CD8-positive, alpha-beta memory T cell (primary cell): ENCODE data around the gene AGAP5. TPM values are rescaled to one million over a fixed set of nuclear protein-coding genes. Genes with fewer than 3 reads are reported as not detected.
"Not testable (repeated sequence)": the region's sequence is repeated elsewhere in the genome, so short reads cannot be mapped to it uniquely, and the experiment has no call there.

Source experiments
- CTCF ChIA-PET: fragments of 350-600 bp; sonication (Branson Sonifier 250); formaldehyde crosslinking; loops from one replicate; lab custom pipeline; 2021; ENCODE audit warnings: antibody characterized with exemption; lab: Charles Lee
- POLR2A ChIA-PET: fragments of 350-600 bp; sonication (Branson Sonifier 250); formaldehyde crosslinking; loops from one replicate; lab custom pipeline; 2021; ENCODE audit warnings: antibody characterized with exemption; lab: Charles Lee
- DNase-seq, 5 donors: peaks; one replicate each; pipeline versions ENCODE4 v3.0.0 to v3.0.0-alpha.2; 2020 to 2022; ENCODE audit warnings: mixed read lengths in 1 of 5
- H3K27ac ChIP-seq: one replicate; pipeline ENCODE4 v1.7.0; 2013; ENCODE audit warnings: low read depth, mild to moderate bottlenecking, low read length, moderate library complexity
- H3K27me3 ChIP-seq: 2 replicates; pipeline ENCODE4 v1.7.0; 2013; ENCODE audit warnings: low read length, mild to moderate bottlenecking; ENCODE audit not compliant: insufficient read depth, poor library complexity, severe bottlenecking
- H3K36me3 ChIP-seq: 2 replicates; pipeline ENCODE4 v1.7.0; 2013; ENCODE audit warnings: mild to moderate bottlenecking, low read length, moderate library complexity; ENCODE audit not compliant: insufficient read depth
- H3K4me1 ChIP-seq: 2 replicates; pipeline ENCODE4 v1.7.0; 2013; ENCODE audit warnings: mild to moderate bottlenecking, low read length, moderate library complexity; ENCODE audit not compliant: insufficient read depth
- H3K4me3 ChIP-seq: 2 replicates; pipeline ENCODE4 v1.7.0; 2013; ENCODE audit warnings: mild to moderate bottlenecking, low read length
- H3K9me3 ChIP-seq: 2 replicates; pipeline ENCODE4 v1.7.0; 2013; ENCODE audit warnings: mild to moderate bottlenecking, low read length
- H3K27ac Mint-ChIP-seq, 8 donors: one replicate each; pipeline ENCODE4 v1.8.0; 2020 to 2021; ENCODE audit warnings: mixed read lengths in 8 of 8, mild to moderate bottlenecking in 6 of 8, inconsistent platforms in 3 of 8, moderate library complexity in 3 of 8
- H3K27me3 Mint-ChIP-seq, 2 donors: one replicate each; pipeline ENCODE4 v1.8.0; 2020 to 2021; ENCODE audit warnings: mixed read lengths in 2 of 2, mild to moderate bottlenecking in 1 of 2, moderate library complexity in 1 of 2
- H3K36me3 Mint-ChIP-seq, 3 donors: one replicate each; pipeline ENCODE4 v1.8.0; 2020 to 2021; ENCODE audit warnings: mixed read lengths in 3 of 3, inconsistent platforms in 1 of 3, mild to moderate bottlenecking in 1 of 3
- H3K4me1 Mint-ChIP-seq, 3 donors: one replicate each; pipeline ENCODE4 v1.8.0; 2020 to 2021; ENCODE audit warnings: mixed read lengths in 3 of 3, inconsistent platforms in 1 of 3, mild to moderate bottlenecking in 1 of 3
- H3K4me3 Mint-ChIP-seq, 7 donors: one replicate each; pipeline ENCODE4 v1.8.0; 2020 to 2021; ENCODE audit warnings: mixed read lengths in 7 of 7, mild to moderate bottlenecking in 6 of 7, moderate library complexity in 4 of 7, inconsistent platforms in 2 of 7
- H3K9me3 Mint-ChIP-seq, 5 donors: one replicate each; pipeline ENCODE4 v1.8.0; 2020 to 2022; ENCODE audit warnings: mixed read lengths in 5 of 5, mild to moderate bottlenecking in 3 of 5, moderate library complexity in 2 of 5, inconsistent platforms in 1 of 5
- polyA plus RNA-seq: library from polyadenylated mRNA; unstranded; fragments of 300-500 nt; fragmentation: Illumina TruSeq; gene quantifications from one replicate; pipeline ENCODE4 v1.2.3, GENCODE V29; 2021
- total RNA-seq, 2 experiments: library from RNA; stranded (reverse); gene quantifications; one replicate each; pipeline ENCODE4 v1.2.3, GENCODE V29; 2021

Gene AGAP5
- total and polyA plus RNA-seq, 3 experiments from 2014 or later = 0.45 to 8.6 (median 7.4) TPM

DNA sequence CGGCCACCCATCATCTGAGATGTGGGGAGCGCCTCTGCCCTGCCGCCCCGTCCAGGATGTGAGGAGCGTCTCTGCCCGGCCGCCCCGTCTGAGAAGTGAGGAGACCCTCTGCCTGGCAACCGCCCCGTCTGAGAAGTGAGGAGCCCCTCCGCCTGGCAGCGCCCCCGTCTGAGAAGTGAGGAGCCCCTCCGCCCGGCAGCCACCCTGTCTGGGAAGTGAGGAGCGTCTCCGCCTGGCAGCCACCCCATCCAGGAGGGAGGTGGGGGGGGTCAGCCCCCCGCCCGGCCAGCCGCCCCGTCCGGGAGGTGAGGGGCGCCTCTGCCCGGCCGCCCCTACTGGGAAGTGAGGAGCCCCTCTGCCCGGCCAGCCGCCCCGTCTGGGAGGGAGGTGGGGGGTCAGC, 8.3 kb downstream of the AGAP5 start:
- POLR2A ChIA-PET, H3K36me3 ChIP-seq, H3K27me3 Mint-ChIP-seq, H3K4me3 Mint-ChIP-seq, H3K4me1 Mint-ChIP-seq, H3K9me3 Mint-ChIP-seq, H3K4me1 ChIP-seq, H3K9me3 ChIP-seq, CTCF ChIA-PET, H3K27ac ChIP-seq, DNase-seq, H3K27me3 ChIP-seq, H3K27ac Mint-ChIP-seq, H3K4me3 ChIP-seq: not testable (repeated sequence)
- peaks cover 0 to 28% (median 6%) of the 10 kb centered on the region in 3 donors for H3K36me3 Mint-ChIP-seq

DNA sequence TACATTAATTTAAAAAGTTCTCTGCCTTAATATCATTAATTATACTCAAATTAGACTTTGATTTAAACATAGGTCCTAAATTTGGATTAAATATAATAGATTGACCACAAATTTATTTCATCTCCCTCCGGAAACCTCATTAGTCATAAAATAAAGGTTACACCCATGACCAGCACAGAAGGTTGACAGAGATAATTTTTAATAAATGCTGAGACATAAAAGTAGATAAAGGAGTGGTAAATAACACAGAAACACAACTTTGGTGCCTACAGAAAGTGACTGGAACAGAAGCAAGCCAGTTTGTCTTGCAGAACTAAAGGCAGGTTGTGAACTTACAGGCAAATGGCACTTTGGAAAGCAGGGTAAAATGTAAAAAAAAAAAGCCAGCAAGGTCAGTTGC, 10.3 kb downstream of the AGAP5 start:
- DNase-seq, H3K27me3 ChIP-seq, H3K27ac ChIP-seq, H3K4me3 ChIP-seq, H3K4me3 Mint-ChIP-seq, H3K9me3 Mint-ChIP-seq, POLR2A ChIA-PET, H3K9me3 ChIP-seq, H3K36me3 ChIP-seq, CTCF ChIA-PET, H3K4me1 Mint-ChIP-seq, H3K27ac Mint-ChIP-seq, H3K4me1 ChIP-seq, H3K27me3 Mint-ChIP-seq: not testable (repeated sequence)
- peaks cover 0 to 23% (median 6%) of the 10 kb centered on the region in 3 donors for H3K36me3 Mint-ChIP-seq

DNA sequence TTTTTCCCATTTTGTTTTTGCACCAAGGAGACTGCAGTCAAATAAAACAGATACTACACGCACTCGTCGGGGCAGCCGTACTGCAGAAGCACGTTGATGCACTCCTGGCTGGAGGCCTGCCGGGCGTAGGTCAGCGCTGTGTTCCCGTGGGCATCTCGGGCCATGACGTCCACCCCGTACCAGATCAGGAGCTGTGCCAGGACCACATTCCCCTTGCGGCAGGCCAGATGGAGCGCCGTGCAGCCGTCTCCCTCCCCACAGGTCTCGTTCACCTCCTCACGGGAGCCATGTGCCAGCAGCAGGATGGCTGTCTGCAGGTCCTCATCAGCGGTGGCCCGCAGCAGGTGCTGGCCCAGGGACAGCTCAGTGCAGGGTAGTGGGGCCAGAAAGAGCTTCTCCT, 23.4 kb downstream of the AGAP5 start:
- CTCF ChIA-PET, H3K36me3 ChIP-seq: not testable (repeated sequence)

DNA sequence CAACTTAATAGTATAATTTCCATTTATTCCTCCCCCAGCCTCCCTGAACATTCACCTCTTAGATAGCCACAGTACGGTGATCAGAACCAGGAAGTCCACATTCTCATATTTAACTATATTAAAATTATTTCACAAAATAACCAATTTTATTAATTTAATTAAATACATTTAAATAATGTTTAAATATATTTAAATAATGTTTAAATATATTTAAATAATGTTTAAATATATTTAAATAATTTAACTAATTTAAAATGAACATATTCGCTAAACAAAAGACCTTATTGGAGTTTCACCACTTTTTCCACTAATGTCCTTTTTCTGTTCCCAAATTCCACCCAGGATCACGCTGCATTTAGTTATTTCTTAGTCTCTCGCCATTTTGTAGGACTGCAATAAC, 29.5 kb downstream of the AGAP5 start:
- not testable (repeated sequence) for H3K4me3 ChIP-seq, DNase-seq, H3K9me3 Mint-ChIP-seq

More for the DNA sequence above, 23.4 kb downstream of the AGAP5 start:
- H3K36me3 Mint-ChIP-seq, H3K4me3 ChIP-seq, H3K27me3 ChIP-seq, H3K9me3 ChIP-seq, H3K4me1 ChIP-seq, H3K27ac ChIP-seq, DNase-seq, H3K4me1 Mint-ChIP-seq, H3K4me3 Mint-ChIP-seq, H3K27me3 Mint-ChIP-seq, H3K27ac Mint-ChIP-seq, POLR2A ChIA-PET, H3K9me3 Mint-ChIP-seq: not testable (repeated sequence)

DNA sequence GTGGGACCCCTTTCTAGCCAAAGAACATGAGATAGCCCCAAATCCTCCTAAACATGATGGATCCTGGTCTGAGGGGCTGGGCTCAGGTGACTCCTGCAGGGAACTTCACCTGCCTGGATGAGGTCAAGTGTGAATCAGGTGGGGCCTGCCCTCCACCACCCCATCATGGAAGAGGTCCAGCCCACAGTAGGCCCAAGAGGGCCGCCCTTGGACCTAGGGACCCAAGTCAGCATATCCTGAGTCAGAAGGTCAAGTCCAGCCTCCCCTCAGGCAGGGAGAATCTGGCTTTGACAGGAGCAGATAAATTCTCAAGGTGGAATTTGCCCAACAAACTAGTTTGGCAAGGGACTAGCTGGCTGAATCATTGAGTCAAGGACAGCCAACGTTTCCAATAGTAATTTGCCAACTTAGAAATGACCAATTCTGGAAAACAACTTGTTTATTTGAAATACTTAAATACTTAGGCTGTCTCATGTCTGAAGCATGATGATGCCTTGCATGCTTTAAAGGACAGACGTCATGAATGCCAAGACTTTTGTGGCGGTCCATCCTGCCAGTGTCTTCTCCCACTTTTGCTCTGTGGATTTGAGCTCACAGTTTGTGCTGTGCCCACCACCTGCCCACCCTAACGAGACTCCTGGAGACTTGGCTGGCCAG, 31.6 kb downstream of the AGAP5 start:
- H3K4me1 ChIP-seq, POLR2A ChIA-PET, H3K4me3 ChIP-seq, H3K4me3 Mint-ChIP-seq, H3K27me3 Mint-ChIP-seq, H3K4me1 Mint-ChIP-seq, H3K27me3 ChIP-seq, H3K27ac ChIP-seq, H3K9me3 ChIP-seq, H3K36me3 Mint-ChIP-seq, H3K36me3 ChIP-seq, DNase-seq, H3K9me3 Mint-ChIP-seq, CTCF ChIA-PET, H3K27ac Mint-ChIP-seq: not testable (repeated sequence)

More for the DNA sequence above, 29.5 kb downstream of the AGAP5 start:
- H3K27ac ChIP-seq, H3K9me3 ChIP-seq, H3K4me3 Mint-ChIP-seq, H3K27me3 Mint-ChIP-seq, POLR2A ChIA-PET, H3K4me1 Mint-ChIP-seq, H3K36me3 Mint-ChIP-seq, H3K4me1 ChIP-seq, H3K27me3 ChIP-seq, CTCF ChIA-PET, H3K36me3 ChIP-seq, H3K27ac Mint-ChIP-seq: not testable (repeated sequence)

DNA sequence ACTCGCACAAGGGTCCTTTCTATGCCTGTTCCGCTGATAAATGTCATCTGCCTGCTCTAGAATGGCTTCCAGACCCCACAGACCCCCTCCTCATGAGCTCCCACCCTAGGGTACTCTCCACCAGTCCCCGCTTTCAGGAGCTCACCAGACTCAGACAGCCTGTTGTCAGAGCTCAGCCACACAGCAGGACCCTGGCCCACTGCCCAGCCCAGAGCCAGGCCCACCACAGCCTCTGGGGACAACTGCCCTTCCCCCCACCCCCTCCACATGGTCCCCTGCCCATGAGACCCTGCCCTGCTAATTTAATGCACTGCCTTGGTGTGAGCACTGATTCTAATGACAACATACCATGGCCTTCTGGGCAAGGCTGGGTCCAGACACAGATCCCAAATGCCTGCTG, 32.3 kb downstream of the AGAP5 start:
- POLR2A ChIA-PET, CTCF ChIA-PET: not testable (repeated sequence)

DNA sequence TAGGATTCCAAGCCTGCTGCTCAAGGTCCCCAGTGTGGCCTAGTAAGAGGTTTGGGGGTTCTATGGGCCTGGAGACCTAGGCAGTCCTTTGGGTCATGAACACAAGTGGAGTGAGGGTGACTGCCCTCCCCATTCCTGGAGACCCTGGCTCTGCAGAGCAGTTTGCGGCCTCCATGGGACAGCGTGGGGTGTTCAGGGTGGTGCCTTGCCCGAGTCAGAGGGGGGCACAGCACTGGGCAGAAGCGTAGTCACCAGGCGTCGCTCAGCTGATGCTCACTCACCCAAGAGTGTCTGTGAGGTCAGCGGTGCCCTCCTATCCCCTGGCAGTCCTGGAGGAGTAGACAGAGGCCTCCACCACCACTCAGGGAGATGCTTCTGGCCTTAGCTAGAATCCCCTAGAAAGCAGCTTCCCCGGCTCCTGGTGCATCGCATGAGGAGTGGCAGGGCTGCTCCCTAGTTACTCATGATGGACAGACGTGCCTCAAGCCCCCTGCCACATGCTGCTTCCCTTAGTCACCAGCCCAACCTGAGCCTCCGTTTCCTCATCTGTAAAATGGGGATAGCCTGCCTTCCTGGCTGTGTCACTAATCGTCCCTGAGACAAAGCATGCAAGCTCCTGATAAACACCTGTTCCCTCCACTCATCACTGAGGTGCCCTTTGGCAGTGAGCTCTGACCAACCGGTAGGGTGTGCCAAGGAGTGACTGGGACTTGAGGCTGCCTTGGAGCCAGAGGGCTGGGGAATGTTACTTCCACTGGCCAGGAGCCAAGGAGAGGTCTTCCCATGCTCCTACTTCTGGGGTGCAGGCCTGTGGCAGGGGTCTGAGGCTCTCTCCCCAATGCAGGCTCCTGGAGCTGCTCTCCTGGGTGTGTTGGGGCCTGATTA, 33.5 kb downstream of the AGAP5 start:
- H3K27me3 ChIP-seq, H3K27me3 Mint-ChIP-seq, H3K27ac ChIP-seq, H3K4me1 Mint-ChIP-seq, H3K4me1 ChIP-seq, H3K9me3 Mint-ChIP-seq, H3K4me3 ChIP-seq, H3K36me3 ChIP-seq, CTCF ChIA-PET, H3K36me3 Mint-ChIP-seq, H3K4me3 Mint-ChIP-seq, H3K27ac Mint-ChIP-seq, H3K9me3 ChIP-seq, DNase-seq: not testable (repeated sequence)
- POLR2A ChIA-PET = interaction anchor here (0.7 kb wide), 1 partner anchor 78 kb away, joined by 4 read pairs; no protein-coding TSS in a partner anchor

More for the DNA sequence above, 32.3 kb downstream of the AGAP5 start:
- not testable (repeated sequence) for H3K4me3 Mint-ChIP-seq, H3K27ac Mint-ChIP-seq, H3K36me3 ChIP-seq, H3K9me3 Mint-ChIP-seq, H3K9me3 ChIP-seq, H3K4me3 ChIP-seq, H3K36me3 Mint-ChIP-seq, H3K27me3 Mint-ChIP-seq, H3K27me3 ChIP-seq, H3K27ac ChIP-seq, DNase-seq, H3K4me1 ChIP-seq, H3K4me1 Mint-ChIP-seq

DNA sequence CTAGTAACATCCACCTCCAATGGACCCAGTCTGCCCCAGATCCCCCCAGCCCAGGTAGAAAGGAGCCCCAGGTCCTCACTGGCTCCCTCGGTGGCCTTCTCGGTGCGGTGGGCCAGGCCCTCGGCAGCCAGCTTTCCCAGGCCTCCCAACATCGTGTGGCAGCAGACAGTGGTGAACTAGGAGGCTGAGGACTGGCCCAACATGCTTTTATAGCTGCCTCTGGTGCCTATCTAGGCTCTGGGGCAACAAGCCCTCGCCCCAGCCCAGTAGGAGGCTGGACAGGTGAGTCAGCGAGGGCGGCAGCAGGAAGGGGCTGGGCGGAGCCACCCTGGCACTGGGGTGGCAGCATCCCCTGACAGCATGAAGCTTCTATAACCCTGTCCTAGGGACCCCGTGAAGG, 34.3 kb downstream of the AGAP5 start:
- H3K27ac Mint-ChIP-seq, CTCF ChIA-PET, POLR2A ChIA-PET, H3K4me3 Mint-ChIP-seq, H3K4me1 ChIP-seq, H3K27me3 Mint-ChIP-seq, H3K4me3 ChIP-seq, H3K9me3 Mint-ChIP-seq, H3K36me3 Mint-ChIP-seq, H3K36me3 ChIP-seq, DNase-seq, H3K27ac ChIP-seq, H3K27me3 ChIP-seq, H3K4me1 Mint-ChIP-seq, H3K9me3 ChIP-seq: not testable (repeated sequence)
